CD4-positive, alpha-beta T cell (primary cell): ENCODE data around the gene PM20D1. TPM values are rescaled to one million over a fixed set of nuclear protein-coding genes. Genes with fewer than 3 reads are reported as not detected.

ENCODE experiments used
- ATAC-seq: fragments of 200-7000 bp; cut with Tn5 transposase; one replicate; pipeline ENCODE4 v1.10.0; 2022; ENCODE audit warnings: mild to moderate bottlenecking; ENCODE audit not compliant: poor library complexity
- CTCF ChIA-PET: fragments of 350-600 bp; sonication (Branson Sonifier 250); formaldehyde crosslinking; loops from one replicate; lab custom pipeline; 2021; ENCODE audit warnings: antibody characterized with exemption, inconsistent platforms; lab: Charles Lee
- POLR2A ChIA-PET: fragments of 350-600 bp; sonication (Branson Sonifier 250); formaldehyde crosslinking; loops from one replicate; lab custom pipeline; 2021; ENCODE audit warnings: antibody characterized with exemption, inconsistent platforms; lab: Charles Lee
- DNase-seq, 14 experiments: peaks; one replicate each; pipeline ENCODE4 v3.0.0-alpha.2; 2013 to 2020; ENCODE audit warnings: mixed read lengths in 2 of 14
- H3K27ac ChIP-seq, 2 donors: one replicate each; pipeline versions ENCODE4 v1.5.1 to v1.7.0; 2013; ENCODE audit warnings: low read length in 2 of 2, low read depth in 1 of 2, mild to moderate bottlenecking in 1 of 2
- H3K27me3 ChIP-seq, 2 experiments: 1 replicate in 1 of 2; 2 replicates in 1 of 2; pipeline versions ENCODE4 v1.6.1 to v1.7.0; 2013; ENCODE audit warnings: low read length in 2 of 2, control low read depth in 1 of 2, mild to moderate bottlenecking in 1 of 2, moderate library complexity in 1 of 2; ENCODE audit not compliant: insufficient read depth in 2 of 2, control insufficient read depth in 1 of 2
- H3K36me3 ChIP-seq: one replicate; pipeline ENCODE4 v1.6.1; 2013; ENCODE audit warnings: low read length, control low read depth; ENCODE audit not compliant: insufficient read depth
- H3K4me1 ChIP-seq: one replicate; pipeline ENCODE4 v1.6.1; 2013; ENCODE audit warnings: low read length, control low read depth; ENCODE audit not compliant: insufficient read depth
- H3K4me3 ChIP-seq: one replicate; pipeline ENCODE4 v1.5.1; 2013; ENCODE audit warnings: mild to moderate bottlenecking, low read length, moderate library complexity
- H3K9me3 ChIP-seq, 2 experiments: 1 replicate in 1 of 2; 2 replicates in 1 of 2; pipeline versions ENCODE4 v1.6.1 to v1.7.0; 2013; ENCODE audit warnings: low read length in 2 of 2, mild to moderate bottlenecking in 2 of 2, control low read depth in 1 of 2, moderate library complexity in 1 of 2; ENCODE audit not compliant: control insufficient read depth in 1 of 2, insufficient read depth in 1 of 2
- H3K27ac Mint-ChIP-seq: one replicate; pipeline ENCODE4 v1.8.0; 2020; ENCODE audit warnings: mixed read lengths
- H3K27me3 Mint-ChIP-seq: one replicate; pipeline ENCODE4 v1.8.0; 2021; ENCODE audit warnings: mixed read lengths
- H3K36me3 Mint-ChIP-seq: one replicate; pipeline ENCODE4 v1.8.0; 2021; ENCODE audit warnings: low read depth, mixed read lengths
- H3K4me1 Mint-ChIP-seq: one replicate; pipeline ENCODE4 v1.8.0; 2021; ENCODE audit warnings: low read depth, mixed read lengths
- H3K4me3 Mint-ChIP-seq: one replicate; pipeline ENCODE4 v1.8.0; 2020; ENCODE audit warnings: mild to moderate bottlenecking, mixed read lengths
- H3K9me3 Mint-ChIP-seq: one replicate; pipeline ENCODE4 v1.8.0; 2020; ENCODE audit warnings: mixed read lengths
- intact Hi-C, 2 experiments: fragments of 100-400 bp; cut with DNase I in 1 of 2; cut with micrococcal nuclease in 1 of 2; formaldehyde crosslinking; loops; one replicate each; pipeline versions ENCODE4 v1.15.1 to v1.9.0; 2023 to 2025; cut with DNase I, micrococcal nuclease
- total RNA-seq, 174 experiments: library from RNA in 2 of 174; stranded (reverse) in 2 of 174; gene quantifications; one replicate each; pipeline ENCODE4 v1.2.3 and lab custom pipeline; 2021 to 2026
- TF ChIP-seq, protein P1 (sequence below): fragments of 200-600 bp; IDR thresholded peaks from one replicate; pipeline ENCODE4 v1.8.0; 2022; ENCODE audit warnings: antibody characterized with exemption, mild to moderate bottlenecking

Gene PM20D1
- total RNA-seq, 2 experiments from 2014 or later: 1.2 to 1.4 TPM

DNA sequence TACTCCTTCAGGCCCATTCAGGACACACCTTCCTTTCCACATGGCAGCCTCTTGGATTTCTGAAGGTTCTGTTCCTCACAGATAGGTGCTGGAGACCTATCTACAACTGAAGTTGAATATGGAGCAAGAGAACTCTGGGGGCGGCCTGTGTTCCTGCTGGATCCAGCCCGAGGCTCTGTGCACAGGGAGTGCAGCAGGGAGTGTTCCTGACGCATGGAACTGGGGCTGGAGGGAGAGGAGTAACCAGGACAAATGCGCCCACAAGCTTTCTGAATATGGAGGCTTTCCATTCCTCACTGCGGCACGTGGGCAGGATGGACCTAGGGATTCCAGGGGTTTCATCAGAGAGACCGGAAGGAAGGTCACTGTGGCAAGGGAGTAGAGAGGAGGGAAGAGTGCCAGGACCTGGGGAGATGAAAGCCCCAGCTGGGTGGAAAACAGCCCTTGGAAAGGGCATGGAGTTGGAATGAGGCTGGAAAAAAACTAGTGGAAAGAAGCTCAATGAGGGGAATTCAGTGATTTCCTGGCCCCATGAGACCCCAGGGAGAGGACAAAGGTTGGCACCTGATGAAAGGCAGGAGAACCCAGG, 12.5 kb downstream of the PM20D1 start:
- Mint-ChIP-seq H3K4me1 (no peaks in the 10 kb centered on the region), H3K36me3 (peaks cover 5% of the 10 kb centered on the region), H3K4me3 (no peak overlapping the region), H3K27me3 (no peaks in the 10 kb centered on the region), H3K9me3 (no peaks in the 10 kb centered on the region), H3K27ac (no peak overlapping the region)
- no peak overlapping the region for H3K4me3 ChIP-seq
- H3K4me1 ChIP-seq: no peaks in the 10 kb centered on the region
- H3K36me3 ChIP-seq: peaks cover 3% of the 10 kb centered on the region
- no peaks in the 10 kb centered on the region for H3K27me3 ChIP-seq
- intact Hi-C loops: no loop called here
- H3K27ac ChIP-seq: no peak overlapping the region
- H3K9me3 ChIP-seq: no peaks in the 10 kb centered on the region
- TF ChIP-seq, protein P1, sequence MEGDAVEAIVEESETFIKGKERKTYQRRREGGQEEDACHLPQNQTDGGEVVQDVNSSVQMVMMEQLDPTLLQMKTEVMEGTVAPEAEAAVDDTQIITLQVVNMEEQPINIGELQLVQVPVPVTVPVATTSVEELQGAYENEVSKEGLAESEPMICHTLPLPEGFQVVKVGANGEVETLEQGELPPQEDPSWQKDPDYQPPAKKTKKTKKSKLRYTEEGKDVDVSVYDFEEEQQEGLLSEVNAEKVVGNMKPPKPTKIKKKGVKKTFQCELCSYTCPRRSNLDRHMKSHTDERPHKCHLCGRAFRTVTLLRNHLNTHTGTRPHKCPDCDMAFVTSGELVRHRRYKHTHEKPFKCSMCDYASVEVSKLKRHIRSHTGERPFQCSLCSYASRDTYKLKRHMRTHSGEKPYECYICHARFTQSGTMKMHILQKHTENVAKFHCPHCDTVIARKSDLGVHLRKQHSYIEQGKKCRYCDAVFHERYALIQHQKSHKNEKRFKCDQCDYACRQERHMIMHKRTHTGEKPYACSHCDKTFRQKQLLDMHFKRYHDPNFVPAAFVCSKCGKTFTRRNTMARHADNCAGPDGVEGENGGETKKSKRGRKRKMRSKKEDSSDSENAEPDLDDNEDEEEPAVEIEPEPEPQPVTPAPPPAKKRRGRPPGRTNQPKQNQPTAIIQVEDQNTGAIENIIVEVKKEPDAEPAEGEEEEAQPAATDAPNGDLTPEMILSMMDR: no peak
- ATAC-seq: no peak
- ChIA-PET POLR2A (no interaction called here), CTCF (no interaction called here)
- no peak for DNase-seq

DNA sequence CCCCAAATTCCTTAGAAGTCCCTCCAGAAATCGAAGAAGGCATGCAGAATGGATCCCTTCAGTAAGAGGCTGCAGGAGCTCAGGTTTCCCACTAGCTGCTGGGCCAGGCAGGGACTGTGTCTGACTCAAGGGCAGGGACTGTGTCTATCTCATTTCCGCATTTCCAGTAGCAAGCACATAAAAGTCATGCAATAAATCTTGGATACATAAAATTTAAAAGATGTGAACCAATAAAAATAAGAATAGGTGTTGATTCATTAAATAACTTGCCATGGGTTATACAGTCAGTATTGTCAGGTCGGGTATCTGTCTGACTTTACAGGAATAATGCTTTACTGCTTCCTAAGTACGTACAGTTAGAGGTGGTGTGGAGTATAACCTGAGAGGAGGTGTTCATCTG, 15.2 kb downstream of the PM20D1 start:
- no peaks in the 10 kb centered on the region for H3K36me3 ChIP-seq
- no peaks in the 10 kb centered on the region for H3K9me3 ChIP-seq
- H3K27me3 ChIP-seq: no peaks in the 10 kb centered on the region
- H3K4me1 ChIP-seq: no peaks in the 10 kb centered on the region
- intact Hi-C loops: loop anchor here in 1 of 2 experiments (1.0 kb wide), 1 partner anchor 35 kb away; no protein-coding TSS in a partner anchor
- Mint-ChIP-seq H3K27ac (no peak overlapping the region), H3K4me3 (no peak overlapping the region), H3K4me1 (no peaks in the 10 kb centered on the region), H3K27me3 (no peaks in the 10 kb centered on the region), H3K9me3 (no peaks in the 10 kb centered on the region), H3K36me3 (peaks cover 4% of the 10 kb centered on the region)
- TF ChIP-seq, protein P1: no peak
- CTCF ChIA-PET: interaction anchor here (0.7 kb wide), 1 partner anchor 150 kb away, joined by 3 read pairs; no protein-coding TSS in a partner anchor
- H3K4me3 ChIP-seq: no peak overlapping the region
- ATAC-seq: no peak
- no peak overlapping the region for H3K27ac ChIP-seq
- no peak for DNase-seq
- POLR2A ChIA-PET: no interaction called here

DNA sequence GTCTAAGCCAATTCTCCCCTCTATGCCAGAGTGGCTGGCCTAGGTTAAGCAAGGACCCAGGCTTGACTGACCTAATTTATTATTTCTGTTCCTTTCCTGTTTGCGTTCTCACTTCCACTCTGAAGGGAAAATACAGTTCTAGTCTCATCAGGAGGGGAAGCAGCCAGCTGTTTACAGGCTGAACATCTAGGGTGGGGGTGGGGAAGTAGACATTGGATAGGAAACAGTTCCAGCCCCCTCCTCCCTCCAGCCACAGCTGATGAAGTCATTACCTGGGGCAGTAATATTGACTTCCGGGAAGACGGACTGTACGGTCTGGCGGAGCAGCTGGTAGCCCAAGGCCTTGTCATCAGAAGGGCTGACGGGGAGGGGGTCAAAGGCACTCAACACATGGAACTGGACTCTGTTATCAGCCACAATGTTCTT, 17.6 kb downstream of the PM20D1 start:
- H3K4me3 Mint-ChIP-seq: no peak overlapping the region
- H3K27me3 ChIP-seq: no peaks in the 10 kb centered on the region
- no peaks in the 10 kb centered on the region for H3K36me3 ChIP-seq
- no peak overlapping the region for H3K27ac ChIP-seq
- no peaks in the 10 kb centered on the region for H3K4me1 ChIP-seq
- POLR2A ChIA-PET: no interaction called here
- TF ChIP-seq, protein P1: no peak
- intact Hi-C loops: no loop called here
- H3K9me3 Mint-ChIP-seq: no peaks in the 10 kb centered on the region
- ATAC-seq (no peak), DNase-seq (no peak)
- peaks cover 9% of the 10 kb centered on the region for H3K36me3 Mint-ChIP-seq
- H3K27ac Mint-ChIP-seq: no peak overlapping the region
- H3K27me3 Mint-ChIP-seq: no peaks in the 10 kb centered on the region
- no peak overlapping the region for H3K4me3 ChIP-seq
- no peaks in the 10 kb centered on the region for H3K9me3 ChIP-seq
- CTCF ChIA-PET: no interaction called here
- H3K4me1 Mint-ChIP-seq: no peaks in the 10 kb centered on the region
